Measurements from ENCODE around the gene RAD51D.

DNA sequence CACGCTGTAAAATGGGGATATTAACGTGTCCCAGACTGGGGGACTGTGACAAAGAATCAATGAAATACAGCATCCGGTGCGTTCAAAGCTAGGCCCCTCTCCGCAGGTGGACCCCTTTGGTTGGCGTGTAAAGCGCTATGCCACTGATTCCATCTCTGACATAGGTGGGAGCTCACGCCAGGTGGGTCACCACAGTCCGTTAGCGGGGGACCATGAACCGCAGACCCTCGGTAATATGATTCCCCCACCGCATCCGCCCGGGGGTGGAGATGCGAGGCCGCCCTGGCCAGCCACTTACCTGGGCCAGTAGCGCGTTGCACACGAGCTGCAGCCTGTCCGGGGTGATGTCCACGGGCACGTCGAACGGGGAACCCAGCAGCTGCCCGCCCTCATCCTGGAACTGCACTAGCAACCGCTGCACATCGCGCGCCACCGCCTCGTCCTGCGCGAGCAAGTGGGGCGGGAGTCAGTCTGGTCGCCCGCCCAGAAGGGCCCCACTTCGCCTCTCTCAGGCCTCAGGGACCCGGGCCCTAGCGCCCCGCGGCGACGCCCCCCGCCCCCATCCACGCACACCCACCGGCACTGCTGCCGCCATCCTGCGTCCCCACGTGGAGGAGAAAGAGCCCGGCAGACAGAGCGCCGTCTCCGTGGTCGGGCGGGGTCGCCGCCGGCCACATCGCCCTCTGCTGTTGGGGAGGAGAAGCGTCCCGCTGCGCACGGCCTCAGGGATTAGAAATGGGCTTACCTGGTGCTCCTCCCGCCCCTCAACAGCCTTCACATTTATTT is 22.2 kb upstream of the RAD51D start, which contains the start of gene NLE1:
- TF ChIP-seq, protein P1, sequence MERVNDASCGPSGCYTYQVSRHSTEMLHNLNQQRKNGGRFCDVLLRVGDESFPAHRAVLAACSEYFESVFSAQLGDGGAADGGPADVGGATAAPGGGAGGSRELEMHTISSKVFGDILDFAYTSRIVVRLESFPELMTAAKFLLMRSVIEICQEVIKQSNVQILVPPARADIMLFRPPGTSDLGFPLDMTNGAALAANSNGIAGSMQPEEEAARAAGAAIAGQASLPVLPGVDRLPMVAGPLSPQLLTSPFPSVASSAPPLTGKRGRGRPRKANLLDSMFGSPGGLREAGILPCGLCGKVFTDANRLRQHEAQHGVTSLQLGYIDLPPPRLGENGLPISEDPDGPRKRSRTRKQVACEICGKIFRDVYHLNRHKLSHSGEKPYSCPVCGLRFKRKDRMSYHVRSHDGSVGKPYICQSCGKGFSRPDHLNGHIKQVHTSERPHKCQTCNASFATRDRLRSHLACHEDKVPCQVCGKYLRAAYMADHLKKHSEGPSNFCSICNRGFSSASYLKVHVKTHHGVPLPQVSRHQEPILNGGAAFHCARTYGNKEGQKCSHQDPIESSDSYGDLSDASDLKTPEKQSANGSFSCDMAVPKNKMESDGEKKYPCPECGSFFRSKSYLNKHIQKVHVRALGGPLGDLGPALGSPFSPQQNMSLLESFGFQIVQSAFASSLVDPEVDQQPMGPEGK (CRISPR knock-in tag; IDR thresholded peaks at IDR 0.05; ENCODE audit: borderline replicate concordance) = no peak
- TF ChIP-seq, protein P2, sequence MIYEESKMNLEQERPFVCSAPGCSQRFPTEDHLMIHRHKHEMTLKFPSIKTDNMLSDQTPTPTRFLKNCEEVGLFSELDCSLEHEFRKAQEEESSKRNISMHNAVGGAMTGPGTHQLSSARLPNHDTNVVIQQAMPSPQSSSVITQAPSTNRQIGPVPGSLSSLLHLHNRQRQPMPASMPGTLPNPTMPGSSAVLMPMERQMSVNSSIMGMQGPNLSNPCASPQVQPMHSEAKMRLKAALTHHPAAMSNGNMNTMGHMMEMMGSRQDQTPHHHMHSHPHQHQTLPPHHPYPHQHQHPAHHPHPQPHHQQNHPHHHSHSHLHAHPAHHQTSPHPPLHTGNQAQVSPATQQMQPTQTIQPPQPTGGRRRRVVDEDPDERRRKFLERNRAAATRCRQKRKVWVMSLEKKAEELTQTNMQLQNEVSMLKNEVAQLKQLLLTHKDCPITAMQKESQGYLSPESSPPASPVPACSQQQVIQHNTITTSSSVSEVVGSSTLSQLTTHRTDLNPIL (CRISPR knock-in tag; IDR thresholded peaks at IDR 0.05; ENCODE audit: low read depth) = no peak
